ENCODE results near the gene ZNF738.
A peak's percentile ranks its signal among the peaks of the same experiment; 100 is the strongest.
"Not testable (repeated sequence)": the region's sequence is repeated elsewhere in the genome, so short reads cannot be mapped to it uniquely, and the experiment has no call there.

The ZNF738 gene

GRCh38 chr19:21358768-21359451 lies at the start of gene ZNF738:
Gene ZNF738, plus strand, starts transcription at chr19:21359000. Its CDS starts 141 bp downstream, at chr19:21359141.
- DNase-seq (ENCODE audit: low read depth) = peak; percentile 92

DNA sequence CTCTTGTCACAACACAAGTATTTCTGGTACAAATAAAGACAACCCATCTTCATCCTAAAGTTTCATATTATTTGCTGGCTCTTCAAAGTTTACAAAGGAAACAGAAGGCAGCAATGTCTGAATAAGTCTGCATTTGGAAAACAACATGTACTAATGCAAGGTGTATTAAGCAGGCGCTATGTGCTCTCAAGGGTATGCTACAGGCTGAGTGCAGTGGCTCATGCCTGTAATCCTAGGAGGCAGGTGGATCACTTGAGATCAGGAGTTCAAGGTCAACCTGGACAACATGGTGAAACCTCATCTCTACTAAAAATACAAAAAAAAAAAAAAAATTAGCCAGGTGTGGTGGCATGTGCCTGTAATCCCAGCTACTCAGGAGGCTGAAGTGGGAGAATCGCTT lies 46.0 kb upstream of the ZNF738 start:
- not testable (repeated sequence) for DNase-seq (ENCODE audit: low read depth)

- DNase-seq (ENCODE audit: low read depth) = no peak
Observed at GRCh38 chr19:21314676-21315075, 44.1 kb upstream of the ZNF738 start.

- no peak for DNase-seq (ENCODE audit: low read depth)
Observed at GRCh38 chr19:21317821-21318220, 41.0 kb upstream of the ZNF738 start.

GRCh38 chr19:21321134-21321533 lies 37.7 kb upstream of the ZNF738 start:
- DNase-seq (ENCODE audit: low read depth) = no peak

DNA sequence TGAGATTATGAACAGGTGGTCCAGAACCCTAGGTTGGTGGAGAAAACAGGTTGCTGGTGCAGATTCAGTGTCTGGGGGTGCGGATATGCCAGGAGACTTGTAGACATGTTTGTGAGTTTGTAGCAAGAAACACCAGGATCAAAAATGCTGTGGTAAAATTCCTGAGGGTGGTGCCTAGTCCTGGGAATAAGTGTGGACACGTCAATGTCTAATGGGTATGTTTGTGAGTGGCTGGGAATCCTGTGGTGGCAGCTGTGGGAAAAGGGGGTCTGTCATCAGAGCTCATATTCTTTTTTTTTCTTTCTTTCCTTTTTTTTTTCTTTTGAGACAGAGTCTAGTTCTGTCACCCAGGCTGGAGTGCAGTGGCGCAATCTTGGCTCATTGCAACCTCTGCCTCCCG lies 36.8 kb upstream of the ZNF738 start:
- no peak for DNase-seq (ENCODE audit: low read depth)

GRCh38 chr19:21322528-21322927 lies 36.3 kb upstream of the ZNF738 start:
- no peak for DNase-seq (ENCODE audit: low read depth)

- no peak for DNase-seq (ENCODE audit: low read depth)
Observed at GRCh38 chr19:21323000-21323399, 35.8 kb upstream of the ZNF738 start.

DNA sequence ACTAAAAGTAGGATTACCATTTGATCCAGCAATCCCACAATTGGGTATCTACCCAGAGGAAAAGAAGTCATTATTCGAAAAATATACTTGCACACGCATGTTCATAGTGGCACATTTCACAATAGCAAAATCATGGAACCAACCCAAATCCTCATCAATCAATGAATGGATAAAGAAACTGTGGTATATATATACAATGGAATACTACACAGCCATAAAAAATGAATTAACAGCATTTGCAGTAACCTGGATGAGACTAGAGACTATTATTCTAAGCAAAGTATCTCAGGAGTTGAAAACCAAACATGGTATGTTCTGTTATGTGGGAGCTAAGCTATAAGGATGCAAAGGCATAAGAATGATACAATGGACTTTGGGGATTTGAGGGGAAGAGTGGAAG lies 32.6 kb upstream of the ZNF738 start:
- DNase-seq (ENCODE audit: low read depth) = no peak

DNA sequence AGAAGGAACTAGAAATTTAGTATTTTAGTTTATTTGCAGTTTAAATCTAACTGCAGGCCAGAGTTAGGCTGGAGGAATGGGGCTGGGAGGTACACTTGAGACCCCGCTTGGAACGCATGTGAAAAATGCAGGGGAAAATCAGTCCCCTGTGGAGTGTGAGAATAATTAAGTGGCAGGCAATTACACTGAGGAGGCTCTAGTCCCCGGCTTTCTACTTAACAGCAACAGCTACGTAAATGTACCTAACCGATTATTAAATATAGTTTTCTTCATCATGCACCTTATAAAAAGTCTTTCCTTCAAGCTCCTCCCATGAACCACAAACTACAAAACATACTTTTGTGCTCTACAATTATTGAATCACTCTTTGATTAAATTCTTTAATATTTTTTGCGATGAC lies 30.4 kb upstream of the ZNF738 start:
- DNase-seq (ENCODE audit: low read depth) = no peak

GRCh38 chr19:21328885-21329605 lies 29.8 kb upstream of the ZNF738 start, which contains the start of gene ZNF708:
Gene ZNF708, minus strand, starts transcription at chr19:21329410. Its CDS starts 198 bp downstream, at chr19:21329212.
- DNase-seq (ENCODE audit: low read depth) = peak; percentile 77

- no peak for DNase-seq (ENCODE audit: low read depth)
Observed at GRCh38 chr19:21335721-21336120, 23.1 kb upstream of the ZNF738 start.

DNA sequence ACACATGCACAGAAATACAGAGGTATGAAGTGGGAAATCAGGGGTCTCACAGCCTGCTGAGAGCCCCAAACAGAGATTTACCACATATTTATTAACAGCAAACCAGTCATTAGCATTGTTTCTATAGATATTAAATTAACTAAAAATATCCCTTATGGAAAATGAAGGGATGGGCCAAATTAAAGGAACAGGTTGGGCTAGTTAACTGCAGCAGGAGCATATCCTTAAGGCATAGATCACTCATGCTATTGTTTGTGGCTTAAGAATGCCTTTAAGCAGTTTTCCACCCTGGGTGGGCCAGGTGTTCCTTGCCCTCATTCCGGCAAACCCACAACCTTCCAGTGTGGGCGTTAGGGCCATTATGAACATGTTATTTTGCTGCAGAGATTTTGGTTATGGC lies 14.0 kb upstream of the ZNF738 start:
- not testable (repeated sequence) for DNase-seq (ENCODE audit: low read depth)

DNA sequence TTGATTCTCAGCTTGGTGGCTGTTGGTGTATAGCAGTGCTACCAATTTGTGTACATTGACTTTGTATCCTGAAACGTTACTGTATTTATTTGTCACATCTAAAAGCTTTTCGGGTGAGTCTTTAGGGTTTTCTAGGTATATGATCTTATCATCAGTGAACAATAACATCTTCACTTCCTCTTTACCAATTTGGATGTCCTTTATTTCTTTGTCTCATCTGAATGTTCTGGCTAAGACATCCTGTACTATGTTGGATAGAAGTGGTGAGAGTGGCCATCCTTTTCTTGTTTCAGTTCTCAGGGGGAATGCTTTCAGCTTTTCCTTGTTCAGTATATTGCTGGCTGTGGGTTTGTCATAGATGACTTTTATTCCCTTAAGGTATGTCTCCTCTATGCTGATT lies 6.0 kb upstream of the ZNF738 start:
- DNase-seq (ENCODE audit: low read depth) = no peak

GRCh38 chr19:21362291-21362690 lies 3.5 kb downstream of the ZNF738 start:
- no peak for DNase-seq (ENCODE audit: low read depth)

DNA sequence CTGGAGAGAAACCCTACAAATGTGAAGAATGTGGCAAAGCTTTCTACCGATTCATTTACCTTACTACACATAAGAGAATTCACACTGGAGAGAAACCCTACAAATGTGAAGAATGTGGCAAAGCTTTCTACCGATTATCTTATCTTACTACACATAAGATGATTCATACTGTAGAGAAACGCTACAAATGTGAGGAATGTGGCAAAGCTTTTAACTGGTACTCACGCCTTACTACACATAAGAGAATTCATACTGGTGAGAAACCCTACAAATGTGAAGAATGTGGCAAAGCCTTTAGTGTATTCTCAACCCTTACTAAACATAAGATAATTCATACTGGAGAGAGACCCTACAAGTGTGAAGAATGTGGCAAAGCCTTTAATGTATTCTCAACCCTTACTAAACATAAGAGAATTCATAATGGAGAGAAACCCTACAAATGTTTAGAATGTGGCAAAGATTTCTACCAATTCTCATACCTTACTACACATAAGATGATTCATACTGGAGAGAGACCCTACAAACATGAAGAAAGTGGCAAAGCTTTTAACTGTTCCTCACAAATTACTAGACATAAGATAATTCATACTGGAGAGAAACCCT lies 25.3 kb downstream of the ZNF738 start:
- DNase-seq (ENCODE audit: low read depth) = no peak

GRCh38 chr19:21396121-21396520 lies 37.3 kb downstream of the ZNF738 start:
- DNase-seq (ENCODE audit: low read depth) = no peak

DNA sequence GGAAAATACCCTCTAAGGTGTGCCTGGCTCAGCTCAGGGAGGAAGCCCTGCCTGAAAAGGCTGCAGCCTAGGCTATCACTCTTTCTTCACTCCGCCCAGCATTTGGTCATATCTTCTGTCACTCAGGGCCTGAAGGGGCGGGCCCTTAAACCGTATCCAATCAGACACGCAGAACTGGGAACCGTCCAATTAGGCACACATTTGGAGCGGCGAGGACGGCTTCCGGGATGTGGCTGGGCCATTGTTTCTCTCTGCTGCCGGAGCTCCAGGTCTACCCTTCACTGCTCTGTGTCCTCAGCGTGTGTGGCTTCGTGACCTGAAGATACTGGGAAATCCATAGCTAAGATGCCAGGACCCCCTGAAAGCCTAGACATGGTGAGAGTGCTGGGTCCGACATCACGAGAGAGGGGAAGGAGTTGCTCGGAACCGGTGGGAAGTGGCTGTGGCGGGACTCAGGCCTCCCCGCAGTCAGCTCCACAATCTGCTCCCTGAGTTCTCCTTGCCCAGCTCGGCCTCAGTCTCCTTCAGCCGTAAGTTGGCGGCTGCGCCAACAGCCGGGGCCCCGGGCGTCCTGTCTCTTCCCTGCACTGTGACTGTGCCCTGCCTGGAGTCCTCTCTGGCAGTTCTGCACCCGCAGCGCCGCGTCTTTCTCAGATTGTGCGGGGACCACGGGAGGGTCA lies 38.2 kb downstream of the ZNF738 start, which contains the start of gene ZNF493:
Gene ZNF493, plus strand, starts transcription at position 241 of the 680 bp plus-strand sequence. Its CDS starts 105 bp downstream, at position 346.
- peak; percentile 87 for DNase-seq (ENCODE audit: low read depth)

DNA sequence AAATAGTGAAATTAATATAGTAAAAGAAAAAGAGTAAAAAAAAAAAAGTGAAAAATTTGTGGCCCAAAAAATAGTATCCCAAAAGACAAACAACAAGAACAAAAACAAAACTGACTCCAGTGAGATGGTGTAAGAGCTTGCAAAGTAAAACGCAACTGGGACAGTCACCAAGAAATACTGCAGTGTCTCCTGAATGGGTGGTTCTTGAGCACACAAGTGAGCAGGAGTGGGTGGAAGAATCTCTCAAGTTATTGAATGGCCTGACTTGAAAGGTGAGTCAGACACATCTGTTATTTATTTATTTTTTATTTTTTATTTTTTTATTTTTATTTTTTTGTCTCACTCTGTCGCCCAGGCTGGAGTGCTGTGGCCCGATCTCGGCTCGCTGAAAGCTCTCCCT lies 40.1 kb downstream of the ZNF738 start:
- DNase-seq (ENCODE audit: low read depth) = no peak

DNA sequence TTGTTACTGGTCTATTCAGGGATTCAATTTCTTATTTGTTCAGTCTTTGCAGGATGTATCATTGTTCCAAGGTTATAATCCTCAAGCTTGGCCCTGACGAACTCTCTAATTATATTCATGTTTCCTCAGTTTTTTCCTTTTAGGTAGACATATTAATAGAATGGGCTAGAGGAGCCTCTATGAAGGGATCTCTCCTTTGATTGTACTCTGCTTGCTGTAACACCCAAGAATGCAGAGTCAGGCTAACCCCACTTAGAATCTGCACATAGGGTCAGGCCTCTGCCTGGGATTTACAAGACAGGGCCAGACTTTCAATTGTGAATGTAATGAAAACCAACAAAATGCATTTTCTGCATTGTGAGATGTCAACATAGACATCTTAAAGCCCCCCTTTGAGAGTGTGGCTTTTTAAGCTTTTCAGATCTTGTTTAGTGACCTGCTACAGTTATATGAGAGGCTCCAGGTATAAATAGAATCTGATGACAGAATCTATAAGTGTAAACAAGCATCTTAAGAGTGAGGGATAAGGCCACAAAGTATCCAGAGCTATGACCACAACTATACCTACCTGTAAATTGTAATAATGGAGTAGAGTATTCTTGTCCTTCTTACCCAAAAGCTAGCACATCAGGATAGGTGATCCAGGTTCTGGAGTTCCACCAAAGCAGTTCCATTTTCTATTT lies 43.6 kb downstream of the ZNF738 start:
- DNase-seq (ENCODE audit: low read depth) = no peak

- DNase-seq (ENCODE audit: low read depth) = no peak
Observed at GRCh38 chr19:21410166-21410565, 51.4 kb downstream of the ZNF738 start.

GRCh38 chr19:21422244-21422643 lies 63.4 kb downstream of the ZNF738 start:
- no peak for DNase-seq (ENCODE audit: low read depth)
